Fibroblast of skin of right biceps (primary cell): ENCODE measurements around the gene HEPH.
A peak's percentile ranks its signal among the peaks of the same experiment; 100 is the strongest.
"Not testable (repeated sequence)": the region's sequence is repeated elsewhere in the genome, so short reads cannot be mapped to it uniquely, and the experiment has no call there.

Experiments used
- DNase-seq: peaks from one replicate; pipeline ENCODE4 v3.0.0-alpha.2; 2013

Gene HEPH

GRCh38 chrX:66233209-66233608 lies 69.2 kb downstream of the HEPH start:
- peak; percentile 0 for DNase-seq

- not testable (repeated sequence) for DNase-seq
Observed at GRCh38 chrX:66233904-66234303, 69.9 kb downstream of the HEPH start.

- no peak for DNase-seq
Observed at GRCh38 chrX:66255359-66255967, 91.4 kb downstream of the HEPH start.

- DNase-seq, result no peak
Observed at GRCh38 chrX:66262807-66263206, 98.8 kb downstream of the HEPH start.
